Measurements from ENCODE around the gene PRDX6.

DNA sequence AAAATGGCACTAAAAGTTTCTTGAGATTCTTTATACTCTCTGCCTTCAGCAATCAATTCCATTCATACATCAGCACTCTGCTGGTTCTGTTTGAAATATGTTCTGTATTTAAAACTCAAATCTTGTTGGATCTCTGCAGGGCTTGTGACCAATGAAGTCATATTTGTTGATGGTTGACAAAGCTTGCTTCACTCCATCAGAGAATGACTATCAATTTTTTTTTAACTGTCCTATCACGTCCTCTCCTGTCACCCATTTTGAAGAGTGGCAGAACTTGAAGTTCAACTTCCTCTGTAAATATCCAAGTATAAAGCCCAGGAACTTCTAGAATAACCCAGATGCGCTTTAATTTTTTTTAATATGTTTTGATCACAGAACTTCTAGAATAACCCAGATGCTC lies 10.9 kb downstream of the PRDX6 start:
- TF ChIP-seq RXRA (IDR thresholded peaks at IDR 0.05; ENCODE audit: insufficient read depth, low read depth, low read length) (no peak), RAD21 (IDR thresholded peaks at IDR 0.05 in 1 of 2, conservative IDR thresholded peaks at IDR 0.05 in 1 of 2; ENCODE audit: low read depth in 2 of 2, low read length in 2 of 2) (no peak), CBX8 (IDR thresholded peaks at IDR 0.05; ENCODE audit: borderline replicate concordance, low read depth, low read length) (no peak), BRCA1 (IDR thresholded peaks at IDR 0.05; ENCODE audit: low read depth, low read length) (no peak), JUND (IDR thresholded peaks at IDR 0.05; ENCODE audit: low read length) (no peak), CEBPB (IDR thresholded peaks at IDR 0.05; ENCODE audit: low read depth, low read length) (no peak), POLR2A (IDR thresholded peaks at IDR 0.05; ENCODE audit: control extremely low read depth in 1 of 2, low read depth in 2 of 2, low read length in 2 of 2) (no peak; a peak in 2 of 3 replicates), EGR1 (IDR thresholded peaks at IDR 0.05; ENCODE audit: borderline replicate concordance, low read depth, low read length) (no peak), TEAD4 (IDR thresholded peaks at IDR 0.05; ENCODE audit: low read depth, low read length) (no peak), ZNF274 (IDR thresholded peaks at IDR 0.05; ENCODE audit: borderline replicate concordance, extremely low read depth, low read length) (no peak)
- TF ChIP-seq, protein P1, sequence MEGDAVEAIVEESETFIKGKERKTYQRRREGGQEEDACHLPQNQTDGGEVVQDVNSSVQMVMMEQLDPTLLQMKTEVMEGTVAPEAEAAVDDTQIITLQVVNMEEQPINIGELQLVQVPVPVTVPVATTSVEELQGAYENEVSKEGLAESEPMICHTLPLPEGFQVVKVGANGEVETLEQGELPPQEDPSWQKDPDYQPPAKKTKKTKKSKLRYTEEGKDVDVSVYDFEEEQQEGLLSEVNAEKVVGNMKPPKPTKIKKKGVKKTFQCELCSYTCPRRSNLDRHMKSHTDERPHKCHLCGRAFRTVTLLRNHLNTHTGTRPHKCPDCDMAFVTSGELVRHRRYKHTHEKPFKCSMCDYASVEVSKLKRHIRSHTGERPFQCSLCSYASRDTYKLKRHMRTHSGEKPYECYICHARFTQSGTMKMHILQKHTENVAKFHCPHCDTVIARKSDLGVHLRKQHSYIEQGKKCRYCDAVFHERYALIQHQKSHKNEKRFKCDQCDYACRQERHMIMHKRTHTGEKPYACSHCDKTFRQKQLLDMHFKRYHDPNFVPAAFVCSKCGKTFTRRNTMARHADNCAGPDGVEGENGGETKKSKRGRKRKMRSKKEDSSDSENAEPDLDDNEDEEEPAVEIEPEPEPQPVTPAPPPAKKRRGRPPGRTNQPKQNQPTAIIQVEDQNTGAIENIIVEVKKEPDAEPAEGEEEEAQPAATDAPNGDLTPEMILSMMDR (IDR thresholded peaks at IDR 0.05; ENCODE audit: control extremely low read depth in 1 of 3, insufficient read depth in 1 of 3, low read depth in 1 of 3, low read length in 3 of 3): no peak
- TF ChIP-seq, protein P2, sequence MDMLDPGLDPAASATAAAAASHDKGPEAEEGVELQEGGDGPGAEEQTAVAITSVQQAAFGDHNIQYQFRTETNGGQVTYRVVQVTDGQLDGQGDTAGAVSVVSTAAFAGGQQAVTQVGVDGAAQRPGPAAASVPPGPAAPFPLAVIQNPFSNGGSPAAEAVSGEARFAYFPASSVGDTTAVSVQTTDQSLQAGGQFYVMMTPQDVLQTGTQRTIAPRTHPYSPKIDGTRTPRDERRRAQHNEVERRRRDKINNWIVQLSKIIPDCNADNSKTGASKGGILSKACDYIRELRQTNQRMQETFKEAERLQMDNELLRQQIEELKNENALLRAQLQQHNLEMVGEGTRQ (IDR thresholded peaks at IDR 0.05; ENCODE audit: low read length): no peak
- TF ChIP-seq, protein P3, sequence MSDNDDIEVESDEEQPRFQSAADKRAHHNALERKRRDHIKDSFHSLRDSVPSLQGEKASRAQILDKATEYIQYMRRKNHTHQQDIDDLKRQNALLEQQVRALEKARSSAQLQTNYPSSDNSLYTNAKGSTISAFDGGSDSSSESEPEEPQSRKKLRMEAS (IDR thresholded peaks at IDR 0.05): no peak

All from H1 (cell line).